ENCODE data around the gene SGMS1. TPM values are rescaled to one million over a fixed set of nuclear protein-coding genes. Genes with fewer than 3 reads are reported as not detected.
A peak's percentile ranks its signal among the peaks of the same experiment; 100 is the strongest.

The SGMS1 gene
- polyA plus RNA-seq, 1 of the 3 experiments (the other 2 are of a cell fraction) = 6.3 TPM

- TF ChIP-seq TAF1 (IDR thresholded peaks at IDR 0.05; ENCODE audit: borderline replicate concordance, low read depth, low read length) (no peak), YY1 (IDR thresholded peaks at IDR 0.05; ENCODE audit: low read depth) (no peak), TCF12 (IDR thresholded peaks at IDR 0.05) (no peak), RCOR1 (IDR thresholded peaks at IDR 0.05; ENCODE audit: low read length) (no peak), SIN3A (IDR thresholded peaks at IDR 0.05; ENCODE audit: borderline replicate concordance, low read depth, low read length) (no peak), ZBTB33 (IDR thresholded peaks at IDR 0.05; ENCODE audit: borderline replicate concordance, low read depth) (no peak), ELF1 (IDR thresholded peaks at IDR 0.05) (no peak), CHD2 (IDR thresholded peaks at IDR 0.05; ENCODE audit: low read length, partially characterized antibody) (no peak), REST (IDR thresholded peaks at IDR 0.05; ENCODE audit: low read depth, low read length) (no peak), USF2 (IDR thresholded peaks at IDR 0.05; ENCODE audit: borderline replicate concordance, low read depth, low read length) (no peak), RFX5 (IDR thresholded peaks at IDR 0.05; ENCODE audit: low read length) (no peak), MEF2A (IDR thresholded peaks at IDR 0.05; ENCODE audit: borderline replicate concordance, low read depth) (no peak), TEAD4 (IDR thresholded peaks at IDR 0.05; ENCODE audit: borderline replicate concordance, insufficient read depth) (no peak), RXRA (IDR thresholded peaks at IDR 0.05; ENCODE audit: borderline replicate concordance, low read depth) (no peak), MAX (IDR thresholded peaks at IDR 0.05; ENCODE audit: low read depth) (no peak), JUND (IDR thresholded peaks at IDR 0.05) (no peak), IRF3 (IDR thresholded peaks at IDR 0.05; ENCODE audit: low read depth, low read length) (no peak), EP300 (IDR thresholded peaks at IDR 0.05; ENCODE audit: borderline replicate concordance in 1 of 2, low read depth in 1 of 2, low read length in 1 of 2) (no peak), EZH2phosphoT487 (IDR thresholded peaks at IDR 0.05; ENCODE audit: borderline replicate concordance, low read depth) (no peak), PBX3 (IDR thresholded peaks at IDR 0.05) (no peak)
- peak overlapping the region in 1 of 2 experiments; percentile 65; a peak in 2 of 4 replicates for H3K27ac ChIP-seq (ENCODE audit: low read depth in 2 of 2, low read length in 1 of 2)
- no peak for DNase-seq
- H4K20me1 ChIP-seq (ENCODE audit: insufficient read depth) = no peaks in the 10 kb centered on the region; the same call in 1 of the 2 replicates
- H3K36me3 ChIP-seq (replicated peaks in 1 of 2; ENCODE audit: control insufficient read depth in 1 of 2, insufficient read depth in 2 of 2, low read length in 1 of 2) = no peaks in the 10 kb centered on the region
- H3K4me2 ChIP-seq = peak overlapping the region; percentile 45; the same call in 1 of the 2 replicates
- H3K27me3 ChIP-seq (ENCODE audit: insufficient read depth) = no peaks in the 10 kb centered on the region
- ChIA-PET CTCF (interaction anchor here (2.0 kb wide), 1 partner anchor 22 kb away, joined by 4 read pairs; no protein-coding TSS in a partner anchor), POLR2A (no interaction called here)
- H3K9me3 ChIP-seq = no peaks in the 10 kb centered on the region
- H3K9me2 ChIP-seq = no peaks in the 10 kb centered on the region
- H3K79me2 ChIP-seq (ENCODE audit: insufficient read depth) = peaks cover 19% of the 10 kb centered on the region; the same call in 1 of the 2 replicates
- H3K9ac ChIP-seq = no peak overlapping the region
- peaks cover 20 to 26% of the 10 kb centered on the region in 2 experiments for H3K4me1 ChIP-seq (ENCODE audit: control insufficient read depth in 1 of 2, insufficient read depth in 2 of 2, low read depth in 1 of 2, low read length in 1 of 2)
- no peak overlapping the region for H2AFZ ChIP-seq (ENCODE audit: low read depth)
- WGBS (ENCODE audit: low lambda C conversion rate) = 80% methylated on average over 1 of the region's 1 CpG
- no peak overlapping the region for H3K4me3 ChIP-seq (ENCODE audit: low read depth in 2 of 2, low read length in 1 of 2)
- H3F3A ChIP-seq (replicated peaks; ENCODE audit: insufficient read depth) = peaks cover 42% of the 10 kb centered on the region
These were observed 23.5 kb downstream of the SGMS1 start for GRCh38 chr10:50600286-50600685.
